HG02973 (cell line): Measurements from ENCODE around the gene MIA.
A peak's percentile ranks its signal among the peaks of the same experiment; 100 is the strongest.
"Not testable (repeated sequence)": the region's sequence is repeated elsewhere in the genome, so short reads cannot be mapped to it uniquely, and the experiment has no call there.

Experiments used
- ATAC-seq: cut with Tn5 transposase; IDR thresholded peaks from one replicate; pipeline ENCODE4 v1.9.1; 2021; ENCODE audit warnings: moderate library complexity; ENCODE audit not compliant: unreplicated experiment

MIA gene

DNA sequence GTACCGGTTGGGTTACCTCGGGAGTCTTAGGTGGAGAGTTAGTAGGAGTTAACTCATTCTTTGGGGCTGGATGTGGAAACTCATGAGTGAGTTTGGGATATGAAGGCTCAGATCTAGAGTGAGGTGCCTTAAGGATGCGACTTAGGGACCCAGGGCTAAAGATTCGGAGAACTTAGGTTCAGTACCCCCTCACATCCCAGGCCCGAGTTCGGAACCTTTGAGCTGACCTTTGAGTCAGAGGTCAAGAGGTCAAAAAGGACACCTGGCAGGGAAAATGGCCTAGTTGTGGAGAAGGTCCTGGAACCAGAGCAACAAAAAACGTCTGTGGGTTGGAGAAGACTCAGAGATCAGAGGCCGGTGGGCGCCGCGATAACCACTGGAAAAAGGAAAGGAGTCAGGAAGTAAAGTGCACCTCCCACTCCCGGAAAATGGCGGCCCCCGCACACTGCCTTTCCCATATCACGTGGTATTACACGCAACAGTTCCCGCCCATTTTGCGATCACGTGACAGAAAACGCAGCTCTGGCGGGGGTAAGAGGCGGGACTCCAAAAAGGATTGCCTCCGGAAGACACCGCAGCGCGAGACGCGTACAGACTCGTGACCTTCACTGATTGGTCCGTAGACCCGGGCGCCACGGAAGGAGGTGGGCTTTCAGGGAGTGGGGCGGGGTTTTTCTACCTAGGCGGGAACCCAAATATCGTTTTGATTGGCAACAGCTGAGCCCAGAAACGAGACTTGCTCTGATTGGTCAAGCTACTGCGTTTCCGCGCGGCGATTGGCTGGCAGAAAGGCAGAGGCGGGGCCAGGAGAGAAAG, 25.1 kb upstream of the MIA start, which contains the start of gene ACTMAP:
ACTMAP (minus strand) TSS at position 420 of the 816 bp plus-strand sequence. CDS start 674 bp downstream, outside the sequence.
- peak; percentile 70 for ATAC-seq

DNA sequence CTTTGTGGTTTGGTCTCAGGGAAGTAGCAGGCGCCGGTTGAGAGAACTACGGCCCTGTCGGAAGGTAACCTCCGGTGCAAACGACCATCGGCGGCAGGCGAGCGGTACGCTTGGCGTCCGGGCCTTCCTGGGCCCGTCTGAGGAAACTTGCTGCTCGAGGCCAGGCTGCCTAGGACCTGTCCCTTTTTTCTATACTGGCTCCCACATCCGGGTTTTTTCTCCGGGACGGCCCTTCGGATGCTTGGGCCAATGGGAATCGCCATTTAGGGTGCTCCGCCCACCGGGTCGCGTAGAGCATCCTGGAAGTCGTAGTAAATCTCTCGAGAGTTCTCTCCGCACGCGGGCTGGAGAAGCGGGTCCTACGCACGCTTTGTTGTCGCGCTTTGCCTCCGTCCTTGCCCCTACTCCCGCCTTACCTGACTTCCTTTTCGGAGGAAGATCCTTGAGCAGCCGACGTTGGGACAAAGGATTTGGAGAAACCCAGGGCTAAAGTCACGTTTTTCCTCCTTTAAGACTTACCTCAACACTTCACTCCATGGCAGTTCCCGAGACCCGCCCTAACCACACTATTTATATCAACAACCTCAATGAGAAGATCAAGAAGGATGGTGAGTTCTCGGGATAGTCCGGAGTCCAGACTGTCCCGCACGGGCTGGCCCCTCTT, 24.3 kb upstream of the MIA start, which contains the start of gene SNRPA:
SNRPA (plus strand) TSS at position 330 of the 664 bp plus-strand sequence; CDS start at position 536, 206 bp downstream.
- ATAC-seq = peak; percentile 56

DNA sequence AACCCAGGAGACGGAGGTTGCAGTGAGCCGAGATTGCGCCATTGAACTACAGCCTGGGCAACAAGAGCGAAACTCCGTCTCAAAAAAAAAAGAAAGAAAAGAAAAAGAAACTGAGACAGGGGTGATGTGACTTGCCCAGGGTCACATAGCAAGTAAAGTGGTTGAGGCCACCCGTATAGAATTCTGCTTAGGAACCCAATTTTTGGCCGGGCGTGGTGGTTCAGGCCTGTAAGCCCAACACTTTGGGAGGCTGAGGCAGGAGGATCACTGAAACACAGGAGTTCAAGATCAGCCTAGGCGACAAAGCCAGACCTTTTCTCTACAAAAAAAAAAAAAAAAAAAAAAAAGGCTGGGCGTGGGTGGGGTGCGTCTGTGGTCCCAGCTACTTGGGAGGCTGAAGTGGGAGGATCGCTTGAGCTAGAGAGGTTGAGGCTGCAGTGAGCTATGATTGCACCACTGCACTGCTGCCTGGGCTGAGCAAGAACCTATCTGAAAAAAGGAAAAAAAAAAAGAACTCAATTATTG, 23.0 kb upstream of the MIA start:
- no peak for ATAC-seq

DNA sequence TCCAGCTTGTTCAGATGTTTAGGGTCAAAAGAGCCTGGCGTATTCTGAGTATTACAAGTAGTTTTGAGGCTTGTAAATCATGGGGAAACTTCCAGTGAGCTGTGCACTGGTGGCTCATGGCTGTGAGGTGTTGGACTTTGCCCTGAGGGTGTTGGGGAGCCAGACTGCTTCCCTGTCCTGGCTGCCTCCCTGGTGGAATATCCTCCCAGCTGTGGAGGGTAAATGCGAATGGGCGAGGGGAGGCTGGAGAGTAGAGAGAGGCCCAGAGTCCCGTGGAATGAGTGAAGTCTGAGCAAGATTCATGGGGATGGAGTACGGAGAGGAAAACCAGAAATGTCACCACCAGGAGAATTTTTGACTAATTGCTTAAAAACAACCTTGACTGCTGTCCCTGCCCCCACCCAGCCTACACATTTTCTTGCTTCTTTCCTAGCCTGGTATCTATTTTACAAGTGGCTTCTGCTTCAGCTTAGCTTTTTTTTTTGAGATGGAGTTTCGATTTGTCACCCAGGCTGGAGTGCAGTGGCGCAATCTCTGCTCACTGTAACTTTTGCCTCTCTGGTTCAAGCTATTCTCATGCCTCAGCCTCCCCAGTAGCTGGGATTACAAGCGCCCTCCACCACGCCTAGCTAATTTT, 20.6 kb upstream of the MIA start:
- ATAC-seq = no peak

DNA sequence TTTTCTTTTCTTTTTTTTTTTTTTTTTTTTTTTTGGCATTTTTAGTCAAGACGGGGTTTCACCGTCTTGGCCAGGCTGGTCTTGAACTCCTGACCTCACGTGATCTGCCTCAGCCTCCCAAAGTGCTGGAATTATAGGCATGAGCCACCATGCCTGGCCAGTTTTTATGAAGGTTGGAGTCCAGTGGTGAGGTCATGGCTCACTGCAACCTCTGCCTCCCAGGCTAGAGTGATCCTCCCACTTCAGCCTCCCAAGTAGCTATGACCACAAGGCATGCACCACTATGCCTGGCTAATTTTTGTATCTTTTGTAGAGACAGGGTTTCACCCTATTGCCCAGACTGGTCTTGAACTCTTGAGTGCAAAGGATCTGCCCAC, 20.1 kb upstream of the MIA start:
- ATAC-seq = no peak

DNA sequence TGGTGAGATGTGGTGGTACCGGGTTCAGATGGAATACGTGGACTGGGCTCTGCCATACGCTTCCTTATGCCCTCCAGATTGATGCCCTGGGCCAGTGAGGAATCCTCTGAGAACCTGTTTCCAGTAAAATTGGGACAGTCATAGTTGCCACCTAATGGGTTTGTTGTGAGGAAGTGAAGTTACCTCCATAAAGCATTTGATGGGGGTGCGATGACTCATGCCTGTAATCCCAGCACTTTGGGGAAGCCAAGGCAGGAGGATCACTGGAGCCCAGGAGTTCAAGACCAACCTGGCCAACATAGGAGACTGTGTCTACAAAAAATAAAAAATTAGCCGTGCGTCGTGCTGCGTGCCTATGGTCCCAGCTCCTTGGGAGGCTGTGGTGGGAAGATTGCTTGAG, 19.5 kb upstream of the MIA start:
- no peak for ATAC-seq

DNA sequence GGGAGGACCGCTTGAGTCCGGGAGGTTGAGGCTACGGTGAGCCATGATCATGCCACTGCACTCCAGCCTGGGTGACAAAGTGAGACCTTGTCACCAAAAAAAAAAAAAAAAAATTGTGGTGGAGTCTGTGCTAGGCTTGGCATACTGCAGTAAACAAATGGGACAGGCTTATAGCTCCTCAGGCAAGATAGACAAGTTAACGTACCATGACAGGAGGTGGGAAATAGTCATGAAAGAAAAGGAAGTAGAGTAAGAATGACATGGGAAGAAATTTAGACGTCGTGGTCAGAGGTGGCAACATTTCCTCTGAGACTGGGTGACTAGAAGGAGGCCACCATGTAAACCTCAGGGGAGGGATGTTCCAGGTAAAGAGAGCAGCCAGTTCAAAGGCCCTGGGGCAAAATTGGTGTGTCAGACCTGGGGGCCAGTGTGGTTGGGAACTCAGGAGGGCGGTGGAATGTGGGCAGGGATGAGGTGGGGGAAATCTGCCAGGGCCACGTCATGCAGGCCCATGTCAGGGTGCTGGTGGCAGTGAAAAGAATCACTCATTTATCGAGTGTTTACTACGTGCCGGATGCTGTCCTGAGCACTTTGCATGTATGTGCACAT, 18.7 kb upstream of the MIA start:
- no peak for ATAC-seq

DNA sequence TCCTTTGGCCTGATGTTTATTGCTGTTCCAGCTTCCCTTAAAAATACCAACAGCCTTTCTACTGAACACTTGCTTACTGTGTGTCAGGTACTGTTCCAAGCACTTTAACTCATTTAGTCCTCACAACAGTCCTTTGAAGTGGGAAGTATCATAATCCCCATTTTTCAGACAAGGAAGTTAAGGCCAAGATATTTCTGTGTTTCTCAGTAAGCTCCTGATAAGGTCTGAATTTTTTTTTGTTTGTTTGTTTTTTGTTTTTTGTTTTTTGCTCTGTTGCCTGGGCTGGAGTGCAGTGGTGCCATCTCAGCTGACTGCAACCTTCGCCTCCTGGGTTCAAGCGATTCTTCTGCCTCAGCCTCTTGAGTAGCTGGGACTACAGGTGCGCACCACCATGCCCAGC, 16.8 kb upstream of the MIA start:
- ATAC-seq = no peak

DNA sequence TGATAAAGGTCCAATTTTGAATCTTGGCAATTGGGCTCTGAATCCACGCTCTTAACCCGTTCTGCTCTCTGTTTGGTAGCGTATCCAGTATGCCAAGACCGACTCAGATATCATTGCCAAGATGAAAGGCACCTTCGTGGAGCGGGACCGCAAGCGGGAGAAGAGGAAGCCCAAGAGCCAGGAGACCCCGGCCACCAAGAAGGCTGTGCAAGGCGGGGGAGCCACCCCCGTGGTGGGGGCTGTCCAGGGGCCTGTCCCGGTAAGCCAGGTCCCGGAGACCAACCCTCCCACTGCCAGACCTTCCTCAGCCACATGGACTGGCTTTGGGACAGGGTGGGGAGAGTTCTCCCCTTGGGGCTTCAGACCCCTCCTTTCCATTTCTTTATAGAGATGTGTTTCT, 16.0 kb upstream of the MIA start:
- no peak for ATAC-seq

DNA sequence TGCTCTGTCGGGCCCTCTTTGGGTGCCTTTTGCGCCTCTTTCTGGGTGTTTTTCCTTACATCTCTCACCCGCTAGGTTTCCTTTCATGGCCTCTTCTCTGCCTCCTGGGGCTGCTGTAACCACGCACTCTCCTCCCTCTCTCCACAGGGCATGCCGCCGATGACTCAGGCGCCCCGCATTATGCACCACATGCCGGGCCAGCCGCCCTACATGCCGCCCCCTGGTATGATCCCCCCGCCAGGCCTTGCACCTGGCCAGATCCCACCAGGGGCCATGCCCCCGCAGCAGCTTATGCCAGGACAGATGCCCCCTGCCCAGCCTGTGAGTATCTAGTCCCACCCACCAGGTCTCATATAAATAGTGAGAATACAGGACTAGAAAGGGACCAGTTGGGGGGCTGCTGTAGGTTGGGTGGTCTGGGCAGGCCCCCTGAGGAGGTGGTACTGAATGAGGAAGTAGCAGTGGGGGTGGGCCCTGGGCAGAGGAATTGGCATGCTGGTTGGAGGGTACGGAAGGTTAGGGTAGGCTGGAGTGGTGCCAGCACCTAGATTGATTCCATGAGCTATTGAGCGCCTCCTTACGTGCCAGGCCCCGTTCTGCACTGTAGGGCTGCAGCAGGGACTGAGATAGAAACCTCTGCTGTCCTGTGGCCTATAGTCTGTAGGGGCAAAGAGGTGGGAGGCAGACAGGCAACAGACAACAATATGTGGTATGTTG, 12.4 kb upstream of the MIA start:
- ATAC-seq = no peak

DNA sequence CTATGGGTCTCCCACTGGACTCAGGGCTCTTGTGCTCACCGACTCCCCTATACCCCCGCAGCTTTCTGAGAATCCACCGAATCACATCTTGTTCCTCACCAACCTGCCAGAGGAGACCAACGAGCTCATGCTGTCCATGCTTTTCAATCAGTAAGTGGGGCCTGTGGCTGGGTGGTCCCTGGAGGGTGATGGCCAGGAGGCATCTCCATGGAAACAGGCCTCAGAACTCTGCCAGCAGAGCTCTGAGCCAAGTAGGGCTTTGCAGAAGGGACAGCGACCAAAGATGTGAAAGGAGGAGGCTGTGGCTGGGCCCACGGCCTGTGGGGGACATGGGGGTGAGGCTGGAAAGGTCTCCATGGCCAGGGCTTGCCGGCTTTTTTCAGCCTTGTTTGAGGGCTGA, 11.8 kb upstream of the MIA start:
- no peak for ATAC-seq

DNA sequence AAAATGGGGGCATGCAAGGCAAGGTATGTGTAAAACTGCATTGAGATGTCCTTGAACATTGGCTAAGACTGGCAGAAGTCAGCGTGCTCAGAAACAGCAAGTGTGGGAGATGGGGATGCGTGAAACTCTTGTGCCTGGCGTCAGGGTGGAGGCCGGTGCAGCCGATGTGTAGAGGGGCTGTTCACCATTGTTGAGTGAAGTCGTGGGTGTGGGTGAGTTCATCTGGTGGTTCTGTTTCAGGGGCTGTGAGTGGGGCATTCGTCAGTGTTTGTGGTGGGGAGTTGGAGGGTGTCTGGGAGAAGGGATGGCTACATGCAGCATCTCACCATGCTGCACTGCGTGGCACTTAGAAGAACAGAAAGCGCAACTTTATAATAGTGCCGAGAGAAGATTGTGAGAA, 11.4 kb upstream of the MIA start:
- ATAC-seq = no peak

DNA sequence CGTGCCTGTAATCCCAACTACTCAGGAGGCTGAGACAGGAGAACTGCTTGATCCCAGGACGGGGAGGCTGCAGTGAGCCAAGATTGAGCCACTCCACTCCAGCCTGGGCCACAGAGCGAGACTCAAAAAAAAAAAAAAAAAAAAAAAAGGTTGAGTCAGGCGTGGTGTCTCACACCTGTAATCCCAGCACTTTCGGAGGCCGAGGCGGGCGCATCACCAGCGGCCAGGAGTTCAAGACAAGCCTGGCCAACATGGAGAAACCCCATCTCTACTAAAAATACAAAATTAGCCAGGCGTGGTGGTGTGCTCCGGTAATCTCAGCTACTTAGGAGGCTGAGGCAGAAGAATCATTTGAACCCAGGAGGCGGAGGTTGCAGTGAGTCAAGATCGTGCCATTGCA, 8.9 kb upstream of the MIA start:
- not testable (repeated sequence) for ATAC-seq

DNA sequence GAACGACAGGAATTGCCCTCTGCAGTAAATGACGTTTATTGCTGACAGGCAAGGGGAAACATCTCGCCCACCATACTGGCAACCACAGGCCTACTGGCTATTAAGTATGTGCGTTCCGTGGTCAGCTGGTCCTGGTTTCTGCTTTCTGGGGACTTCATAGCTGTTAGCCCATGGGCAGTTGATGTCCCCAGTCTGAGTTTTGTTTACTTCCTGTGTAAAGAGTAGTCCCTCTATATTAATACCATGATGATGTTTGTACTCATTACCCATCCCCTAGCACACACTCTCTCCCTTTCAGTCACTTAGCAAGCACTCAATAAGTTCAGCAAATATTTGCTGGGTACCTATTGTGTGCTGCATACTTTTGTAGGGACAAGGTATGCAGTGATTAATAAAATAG, 6.5 kb upstream of the MIA start:
- ATAC-seq = no peak

DNA sequence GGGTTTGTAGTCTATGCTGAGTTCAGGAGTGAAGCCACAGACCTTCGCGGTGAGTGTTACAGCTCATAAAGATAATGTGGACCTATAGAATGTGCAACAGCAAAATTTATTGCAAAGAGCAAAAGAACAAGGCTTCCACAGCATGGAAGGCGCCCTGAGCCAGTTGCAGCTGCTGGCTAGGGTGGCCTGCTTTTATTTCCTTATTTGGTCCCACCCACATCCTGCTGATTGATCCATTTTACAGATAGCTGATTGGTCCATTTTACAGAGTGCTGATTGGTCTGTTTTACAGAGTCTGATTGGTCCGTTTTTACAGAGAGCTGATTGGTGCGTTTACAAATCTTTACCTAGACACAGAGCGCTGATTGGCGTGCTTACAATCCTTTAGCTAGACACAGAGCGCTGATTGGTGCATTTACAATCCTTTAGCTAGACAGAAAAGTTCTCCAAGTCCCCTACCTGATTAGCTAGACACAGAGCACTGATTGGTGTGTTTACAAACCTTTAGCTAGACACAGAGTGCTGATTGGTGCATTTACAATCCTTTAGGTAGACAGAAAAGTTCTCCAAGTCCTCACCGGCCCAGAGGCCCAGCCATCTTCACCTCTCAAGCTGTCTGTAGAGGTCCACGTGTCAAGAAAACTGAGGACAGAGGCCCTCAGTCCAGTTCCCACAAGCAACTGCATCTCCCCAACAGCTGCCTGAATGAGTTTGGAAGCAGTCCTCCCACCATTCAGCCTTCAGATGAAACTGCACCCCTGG, 4.0 kb upstream of the MIA start:
- ATAC-seq = not testable (repeated sequence)

DNA sequence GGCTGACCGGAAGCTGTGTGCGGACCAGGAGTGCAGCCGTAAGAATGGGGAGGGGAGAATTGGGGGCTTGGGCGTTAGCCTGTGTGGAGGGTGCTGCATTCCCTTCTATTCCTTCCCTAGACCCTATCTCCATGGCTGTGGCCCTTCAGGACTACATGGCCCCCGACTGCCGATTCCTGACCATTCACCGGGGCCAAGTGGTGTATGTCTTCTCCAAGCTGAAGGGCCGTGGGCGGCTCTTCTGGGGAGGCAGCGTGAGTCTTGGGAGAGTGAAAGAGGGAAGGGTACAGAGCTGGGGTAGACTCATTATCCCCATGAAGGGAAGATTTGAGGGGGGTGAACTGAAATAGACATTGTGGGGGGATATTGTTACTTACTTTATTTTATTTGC, 306 bp downstream of the MIA start:
- ATAC-seq = no peak

DNA sequence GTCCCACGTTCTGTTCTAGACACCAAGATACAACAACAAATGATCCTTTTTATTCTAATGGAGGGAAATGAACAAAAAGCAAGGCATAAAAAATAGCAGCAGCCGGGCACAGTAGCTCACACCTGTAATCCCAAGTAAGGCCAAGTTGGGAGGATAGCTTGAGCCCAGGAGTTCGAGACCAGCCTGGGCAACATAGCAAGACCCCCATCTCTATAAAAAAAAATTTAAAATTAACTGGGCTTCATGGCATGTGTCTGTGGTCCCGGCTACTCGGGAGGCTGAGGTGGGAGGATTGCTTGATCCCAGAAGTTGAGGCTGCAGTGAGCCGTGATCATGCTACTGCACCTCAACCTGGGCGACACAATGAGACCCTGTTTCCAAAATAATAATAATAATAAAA, 1.0 kb downstream of the MIA start:
- ATAC-seq = no peak

DNA sequence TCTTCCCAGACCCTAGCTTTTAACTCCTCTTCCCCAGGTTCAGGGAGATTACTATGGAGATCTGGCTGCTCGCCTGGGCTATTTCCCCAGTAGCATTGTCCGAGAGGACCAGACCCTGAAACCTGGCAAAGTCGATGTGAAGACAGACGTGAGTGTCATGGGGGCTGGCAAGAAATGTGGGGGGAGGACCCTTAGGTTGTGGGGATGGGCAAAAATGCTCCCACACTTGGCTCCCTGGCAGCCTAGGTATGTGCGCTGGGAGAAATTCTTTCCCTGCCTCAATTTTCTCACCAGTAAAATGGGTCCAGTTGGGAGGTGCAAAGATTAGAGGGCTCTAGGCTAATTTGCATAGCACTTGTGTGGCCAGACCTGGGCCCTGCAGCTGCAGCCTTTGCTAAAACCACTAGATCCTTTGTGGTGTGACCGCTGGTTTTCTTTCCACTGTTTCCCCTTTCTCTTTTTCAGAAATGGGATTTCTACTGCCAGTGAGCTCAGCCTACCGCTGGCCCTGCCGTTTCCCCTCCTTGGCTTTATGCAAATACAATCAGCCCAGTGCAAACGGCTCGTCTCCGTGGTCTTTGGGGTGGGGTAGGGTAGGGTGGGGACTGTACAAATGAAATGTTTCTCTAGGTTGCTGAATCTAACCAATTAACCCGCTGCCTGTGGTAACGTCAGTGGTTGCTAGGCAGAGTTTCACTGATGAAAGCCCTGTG, 1.8 kb downstream of the MIA start:
- ATAC-seq = peak; percentile 58

DNA sequence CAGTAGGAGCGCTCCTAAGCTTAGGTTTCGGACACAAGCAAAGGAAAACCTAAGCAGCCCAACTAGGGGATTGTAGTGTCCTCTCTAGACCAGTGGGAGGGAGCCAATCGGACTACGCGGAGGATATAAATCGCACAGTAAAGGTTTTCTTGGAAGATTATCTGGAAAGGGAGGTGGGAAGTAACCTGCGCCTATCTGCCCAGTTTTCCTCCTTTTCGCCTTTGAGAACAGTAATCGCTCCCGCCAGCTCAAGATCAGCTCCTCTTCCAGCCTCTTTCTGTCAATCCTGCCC, 2.3 kb downstream of the MIA start:
- ATAC-seq = no peak
